Activated naive CD4-positive, alpha-beta T cell treated with anti-CD3 and anti-CD28 coated beads, Interleukin-2, amount 10 ng/mL, durations not matched to agents 7 days and 5 days (primary cell): ENCODE measurements around the gene TBCD.

Experiments
- CTCF ChIA-PET: fragments of 350-600 bp; sonication (Branson Sonifier 250); formaldehyde crosslinking; loops from one replicate; lab custom pipeline; 2021; ENCODE audit warnings: antibody characterized with exemption; lab: Charles Lee
- DNase-seq: peaks from one replicate; pipeline ENCODE4 v3.0.0-alpha.2; 2020
- H3K27ac Mint-ChIP-seq: one replicate; pipeline ENCODE4 v1.8.0; 2021; ENCODE audit warnings: mild to moderate bottlenecking, moderate library complexity, mixed read lengths
- H3K27me3 Mint-ChIP-seq: one replicate; pipeline ENCODE4 v1.8.0; 2021; ENCODE audit warnings: mild to moderate bottlenecking, mixed read lengths
- H3K36me3 Mint-ChIP-seq: one replicate; pipeline ENCODE4 v1.8.0; 2021; ENCODE audit warnings: mixed read lengths
- H3K4me1 Mint-ChIP-seq: one replicate; pipeline ENCODE4 v1.8.0; 2021; ENCODE audit warnings: mixed read lengths
- H3K4me3 Mint-ChIP-seq: one replicate; pipeline ENCODE4 v1.8.0; 2021; ENCODE audit warnings: mild to moderate bottlenecking, moderate library complexity, mixed read lengths
- H3K9me3 Mint-ChIP-seq: one replicate; pipeline ENCODE4 v1.8.0; 2021; ENCODE audit warnings: mixed read lengths

TBCD gene

DNA sequence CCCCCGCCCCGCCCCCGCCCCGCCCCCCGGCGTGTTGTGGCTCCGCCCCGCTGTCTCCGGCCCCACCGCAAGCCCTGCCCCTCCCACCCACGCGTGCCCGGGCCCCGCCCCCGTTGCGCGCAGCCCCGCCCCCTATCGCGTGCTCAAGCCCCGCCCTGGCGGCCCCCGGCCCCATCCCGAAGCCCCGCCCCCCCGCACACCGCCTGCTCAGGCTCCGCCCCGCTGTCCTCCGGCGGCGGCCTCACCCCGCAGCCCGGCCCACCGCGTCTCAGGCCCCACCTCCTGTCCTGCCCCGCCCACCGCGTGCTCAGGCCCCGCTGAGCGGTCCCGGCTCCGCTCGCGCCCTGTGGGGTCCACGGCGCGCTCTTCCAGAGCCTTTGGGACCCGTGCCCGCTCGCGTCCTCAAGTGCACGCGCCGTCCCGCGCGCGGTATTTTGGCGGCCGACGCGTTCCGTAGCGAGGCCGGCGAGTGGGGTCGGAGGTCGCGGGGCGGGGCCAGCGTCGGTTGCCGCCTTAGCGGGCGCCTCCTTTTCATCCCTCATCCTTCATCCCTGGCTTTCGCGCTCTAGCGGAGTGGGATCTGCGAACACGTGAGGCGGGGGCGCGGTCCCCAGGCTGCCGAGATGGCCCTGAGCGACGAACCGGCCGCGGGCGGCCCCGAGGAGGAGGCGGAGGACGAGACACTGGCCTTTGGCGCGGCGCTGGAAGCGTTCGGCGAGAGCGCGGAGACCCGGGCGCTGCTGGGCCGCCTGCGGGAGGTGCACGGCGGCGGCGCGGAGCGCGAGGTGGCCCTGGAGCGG lies at the start of gene TBCD:
Gene TBCD, plus strand, starts transcription at position 495 of the 800 bp plus-strand sequence. Its CDS starts 129 bp downstream, at position 624.
- Mint-ChIP-seq H3K36me3 (peaks cover 12% of the 10 kb centered on the region), H3K27ac (peak within 1 kb of the TSS; percentile 79), H3K4me1 (peaks cover 30% of the 10 kb centered on the region), H3K9me3 (no peaks in the 10 kb centered on the region), H3K4me3 (peak within 1 kb of the TSS; percentile 87), H3K27me3 (peaks cover 9% of the 10 kb centered on the region)
- DNase-seq: peak; percentile 91
- CTCF ChIA-PET: no interaction called here

GRCh38 chr17:82702231-82702927 lies 49.5 kb upstream of the TBCD start:
- Mint-ChIP-seq H3K4me1 (peaks cover 4% of the 10 kb centered on the region), H3K9me3 (no peaks in the 10 kb centered on the region), H3K27ac (no peak overlapping the region), H3K4me3 (no peak overlapping the region), H3K27me3 (peaks cover 29% of the 10 kb centered on the region), H3K36me3 (no peaks in the 10 kb centered on the region)
- CTCF ChIA-PET: no interaction called here
- no peak for DNase-seq

DNA sequence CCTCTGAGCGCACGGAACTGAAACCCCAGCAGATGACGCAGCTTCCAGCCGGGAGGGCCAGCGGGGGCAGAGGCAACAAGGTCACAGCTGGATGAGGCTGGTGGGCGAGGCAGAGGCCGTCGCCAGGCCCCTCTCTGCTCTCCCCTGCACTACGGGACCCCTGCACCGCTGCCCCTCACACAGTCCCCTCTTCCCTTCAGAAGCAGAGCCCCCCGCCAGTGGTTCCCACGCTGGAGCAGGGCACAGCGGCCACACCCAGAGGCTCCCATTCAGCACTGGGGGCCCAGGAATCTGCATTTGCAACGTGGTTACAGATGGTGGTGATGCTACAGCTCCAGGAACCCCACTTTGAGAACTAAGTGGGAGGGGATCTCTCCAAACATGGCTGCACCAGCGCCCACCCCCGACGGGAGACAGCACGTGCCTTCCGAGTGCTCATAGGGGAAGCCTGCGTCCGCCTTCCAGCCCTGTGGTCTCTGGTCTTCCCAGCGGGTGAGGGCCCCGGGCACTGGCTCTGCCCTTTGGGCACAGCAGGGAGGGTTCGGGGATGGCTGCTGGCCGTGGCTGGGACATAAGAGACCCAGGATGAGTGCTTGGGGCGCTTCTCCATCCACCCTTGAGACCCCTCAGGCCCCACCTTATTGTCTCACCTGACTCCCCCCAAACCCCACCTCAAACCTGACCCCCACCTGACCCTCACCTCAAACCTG lies 48.7 kb upstream of the TBCD start:
- Mint-ChIP-seq H3K4me3 (no peak overlapping the region), H3K4me1 (peaks cover 6% of the 10 kb centered on the region), H3K27ac (no peak overlapping the region), H3K27me3 (peaks cover 24% of the 10 kb centered on the region), H3K36me3 (no peaks in the 10 kb centered on the region), H3K9me3 (no peaks in the 10 kb centered on the region)
- DNase-seq: no peak
- CTCF ChIA-PET: no interaction called here

DNA sequence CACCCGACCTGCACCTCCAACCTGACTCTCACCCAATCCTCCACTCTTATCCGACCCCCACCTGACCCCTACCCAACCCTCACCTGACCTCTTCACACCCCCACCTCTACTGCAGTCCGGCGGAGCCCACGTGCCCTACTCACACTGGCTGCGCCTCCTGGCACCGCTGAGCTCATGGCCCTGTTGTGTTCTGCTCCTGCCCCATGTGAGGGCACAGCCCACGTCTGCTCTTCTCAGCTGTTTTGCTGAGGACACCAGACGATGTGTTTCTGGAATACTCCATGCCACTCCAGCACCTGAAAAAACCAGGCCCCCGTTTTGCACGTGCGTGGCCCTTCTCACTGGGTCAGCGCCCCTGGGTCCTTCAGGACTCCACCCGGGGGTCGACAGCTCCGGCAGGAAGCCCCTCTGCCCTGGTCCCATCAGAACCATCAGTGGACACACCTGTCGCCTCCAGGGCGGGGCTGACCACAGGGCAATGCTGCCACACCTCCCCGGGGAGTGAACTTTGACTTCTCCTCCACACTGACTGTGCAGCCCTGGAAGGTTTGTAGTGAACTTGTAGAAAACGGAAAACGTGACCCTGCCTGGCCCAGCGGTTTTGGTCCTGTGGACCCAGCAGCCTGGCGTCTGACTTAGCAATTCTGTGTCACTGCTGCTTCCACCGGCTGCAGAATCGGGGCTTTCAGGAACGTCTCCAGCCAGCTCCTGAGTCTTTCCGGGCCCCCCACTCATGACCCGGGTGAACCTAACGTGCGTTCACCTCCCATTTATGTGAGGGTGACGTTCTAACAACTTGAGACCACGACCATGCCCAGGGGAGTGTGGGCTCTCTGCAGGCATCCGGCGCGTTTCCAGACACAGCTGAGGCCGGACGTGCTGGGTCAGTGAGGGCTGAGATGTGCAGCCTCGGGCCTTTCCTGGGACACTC lies 47.7 kb upstream of the TBCD start:
- peaks cover 19% of the 10 kb centered on the region for H3K27me3 Mint-ChIP-seq
- no peak for DNase-seq
- CTCF ChIA-PET: no interaction called here
- no peak overlapping the region for H3K4me3 Mint-ChIP-seq
- no peaks in the 10 kb centered on the region for H3K36me3 Mint-ChIP-seq
- H3K4me1 Mint-ChIP-seq: peaks cover 3% of the 10 kb centered on the region
- no peaks in the 10 kb centered on the region for H3K9me3 Mint-ChIP-seq
- H3K27ac Mint-ChIP-seq: no peak overlapping the region

GRCh38 chr17:82704886-82705285 lies 47.0 kb upstream of the TBCD start:
- no peaks in the 10 kb centered on the region for H3K36me3 Mint-ChIP-seq
- CTCF ChIA-PET: no interaction called here
- H3K27me3 Mint-ChIP-seq: peaks cover 15% of the 10 kb centered on the region
- no peaks in the 10 kb centered on the region for H3K9me3 Mint-ChIP-seq
- no peak overlapping the region for H3K27ac Mint-ChIP-seq
- peaks cover 2% of the 10 kb centered on the region for H3K4me1 Mint-ChIP-seq
- no peak for DNase-seq
- H3K4me3 Mint-ChIP-seq: no peak overlapping the region

GRCh38 chr17:82705756-82706155 lies 46.1 kb upstream of the TBCD start:
- peaks cover 13% of the 10 kb centered on the region for H3K27me3 Mint-ChIP-seq
- no peak for DNase-seq
- no peak overlapping the region for H3K27ac Mint-ChIP-seq
- H3K4me1 Mint-ChIP-seq: peaks cover 2% of the 10 kb centered on the region
- H3K9me3 Mint-ChIP-seq: no peaks in the 10 kb centered on the region
- no peak overlapping the region for H3K4me3 Mint-ChIP-seq
- H3K36me3 Mint-ChIP-seq: no peaks in the 10 kb centered on the region
- CTCF ChIA-PET: no interaction called here

DNA sequence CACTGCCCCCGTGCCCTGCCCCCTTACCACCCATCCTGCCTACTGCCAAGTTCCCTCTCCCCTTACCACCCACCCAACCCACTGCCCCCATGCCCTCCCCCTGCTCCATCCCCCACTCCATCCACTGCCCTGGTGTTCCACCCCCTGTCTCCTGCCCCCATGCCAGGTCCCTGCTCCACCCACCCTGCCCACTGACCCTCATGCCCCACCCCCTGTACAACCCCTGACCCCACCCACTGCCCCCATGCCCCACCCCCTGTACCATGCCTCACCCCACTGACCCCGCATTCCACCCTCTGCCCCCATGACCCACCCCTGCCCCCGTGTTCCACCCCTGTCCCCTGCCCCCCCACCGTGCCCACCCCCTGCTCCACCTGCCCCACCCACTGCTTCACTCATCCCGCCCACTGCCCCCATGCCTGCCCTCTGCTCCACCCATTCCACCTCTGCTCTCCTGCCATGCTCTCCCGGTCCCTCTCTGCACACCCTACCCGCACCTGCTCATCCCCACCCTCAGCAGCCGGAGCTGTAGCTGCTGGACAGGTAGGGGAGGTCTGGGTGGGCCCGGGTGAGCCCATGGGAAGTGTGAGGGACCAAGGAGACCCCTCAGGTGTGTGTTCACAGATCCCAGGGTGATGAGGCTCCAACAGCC lies 42.7 kb upstream of the TBCD start:
- H3K27ac Mint-ChIP-seq: no peak overlapping the region
- CTCF ChIA-PET: no interaction called here
- H3K27me3 Mint-ChIP-seq: peaks cover 24% of the 10 kb centered on the region
- DNase-seq: no peak
- H3K9me3 Mint-ChIP-seq: no peaks in the 10 kb centered on the region
- no peak overlapping the region for H3K4me3 Mint-ChIP-seq
- no peaks in the 10 kb centered on the region for H3K36me3 Mint-ChIP-seq
- peaks cover 4% of the 10 kb centered on the region for H3K4me1 Mint-ChIP-seq

GRCh38 chr17:82709676-82710498 lies 42.0 kb upstream of the TBCD start:
- Mint-ChIP-seq H3K36me3 (no peaks in the 10 kb centered on the region), H3K4me3 (no peak overlapping the region), H3K27me3 (peaks cover 21% of the 10 kb centered on the region), H3K9me3 (no peaks in the 10 kb centered on the region), H3K27ac (no peak overlapping the region), H3K4me1 (peaks cover 4% of the 10 kb centered on the region)
- no peak for DNase-seq
- CTCF ChIA-PET: no interaction called here

- no peak for DNase-seq
- Mint-ChIP-seq H3K9me3 (no peaks in the 10 kb centered on the region), H3K36me3 (no peaks in the 10 kb centered on the region), H3K27me3 (peaks cover 20% of the 10 kb centered on the region), H3K27ac (no peak overlapping the region), H3K4me3 (no peak overlapping the region), H3K4me1 (peaks cover 6% of the 10 kb centered on the region)
- CTCF ChIA-PET: no interaction called here
These were observed 41.2 kb upstream of the TBCD start for GRCh38 chr17:82710499-82711232.

GRCh38 chr17:82713071-82713723 lies 38.7 kb upstream of the TBCD start:
- Mint-ChIP-seq H3K27ac (no peak overlapping the region), H3K9me3 (no peaks in the 10 kb centered on the region), H3K27me3 (peaks cover 20% of the 10 kb centered on the region), H3K36me3 (peaks cover 5% of the 10 kb centered on the region), H3K4me3 (no peak overlapping the region), H3K4me1 (peaks cover 22% of the 10 kb centered on the region)
- DNase-seq: no peak
- CTCF ChIA-PET: interaction anchor here (1.0 kb wide), 1 partner anchor 36 kb away, joined by 4 read pairs; no protein-coding TSS in a partner anchor

GRCh38 chr17:82716203-82717010 lies 35.5 kb upstream of the TBCD start, which contains the start of gene FN3KRP:
TSS of gene FN3KRP (plus strand) at chr17:82716706. CDS start at chr17:82716756, 50 bp downstream.
- Mint-ChIP-seq H3K36me3 (peaks cover 24% of the 10 kb centered on the region), H3K27ac (peak within 1 kb of the TSS; percentile 88), H3K4me1 (peaks cover 27% of the 10 kb centered on the region), H3K4me3 (peak within 1 kb of the TSS; percentile 94), H3K9me3 (no peaks in the 10 kb centered on the region), H3K27me3 (peaks cover 15% of the 10 kb centered on the region)
- CTCF ChIA-PET: interaction anchor here (1.1 kb wide), 1 partner anchor 48 kb away, joined by 3 read pairs; no protein-coding TSS in a partner anchor
- peak; percentile 92 for DNase-seq
